Mesodermal cell (in vitro differentiated cells): Measurements from ENCODE around the gene MYOD1.

ENCODE experiments used
- H3K27ac ChIP-seq: 2 replicates; pipeline ENCODE4 v1.7.0; 2013; ENCODE audit warnings: mild to moderate bottlenecking, low read depth, low read length, moderate library complexity; ENCODE audit not compliant: severe bottlenecking
- H3K36me3 ChIP-seq: 2 replicates; pipeline ENCODE4 v1.7.1; 2013; ENCODE audit warnings: mild to moderate bottlenecking, low read length, moderate library complexity; ENCODE audit not compliant: control insufficient read depth, insufficient read depth
- H3K4me1 ChIP-seq: one replicate; pipeline ENCODE4 v1.7.1; 2013; ENCODE audit warnings: mild to moderate bottlenecking, low read length; ENCODE audit not compliant: insufficient read depth, control insufficient read depth, poor library complexity, severe bottlenecking
- H3K4me3 ChIP-seq: 2 replicates; pipeline ENCODE4 v1.7.0; 2013; ENCODE audit warnings: low read length, control low read depth, mild to moderate bottlenecking; ENCODE audit not compliant: insufficient read depth, poor library complexity, severe bottlenecking; ENCODE audit errors: extremely low read depth
- H3K9me3 ChIP-seq: 2 replicates; pipeline ENCODE4 v1.7.1; 2013; ENCODE audit warnings: mild to moderate bottlenecking, low read length, moderate library complexity; ENCODE audit not compliant: control insufficient read depth
- WGBS, 2 experiments: methylation state at CpG; one replicate each; pipeline ENCODE4 v1.1.5; 2013; ENCODE audit warnings: missing lambda C conversion rate in 2 of 2; ENCODE audit not compliant: insufficient coverage in 2 of 2; 5-methylcytosine and 5-hydroxymethylcytosine counted together

MYOD1 gene

DNA sequence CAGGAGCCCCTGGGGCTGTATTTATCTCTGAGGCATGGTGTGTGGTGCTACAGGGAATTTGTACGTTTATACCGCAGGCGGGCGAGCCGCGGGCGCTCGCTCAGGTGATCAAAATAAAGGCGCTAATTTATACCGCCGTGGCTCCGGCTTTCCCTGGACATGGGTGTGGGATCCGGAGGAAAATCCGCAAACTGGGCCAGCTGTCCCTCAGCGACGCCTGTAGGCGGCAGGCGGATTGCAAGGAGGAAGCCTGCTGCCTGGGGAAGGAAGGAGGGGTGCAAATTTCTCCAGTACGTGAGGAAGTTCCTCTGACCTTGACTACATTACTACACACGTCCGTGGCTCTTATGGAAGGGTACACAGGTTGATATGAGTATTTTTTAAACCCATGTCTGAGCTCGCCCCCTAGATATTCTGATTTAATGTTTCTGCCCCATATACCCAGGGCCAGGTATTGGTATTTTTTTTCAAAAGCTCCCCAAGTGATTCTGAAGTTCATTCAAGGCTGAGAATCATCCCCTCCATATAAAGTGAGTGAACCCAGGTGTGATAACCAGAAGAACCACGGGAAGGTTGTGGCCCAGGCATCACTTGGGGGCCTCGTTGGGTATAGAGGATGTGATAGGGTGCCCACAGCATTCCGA is 2.8 kb downstream of the MYOD1 start:
- Histone ChIP-seq H3K4me1 (peaks cover 4% of the 10 kb centered on the region), H3K27ac (no peak overlapping the region), H3K4me3 (no peak overlapping the region), H3K9me3 (no peaks in the 10 kb centered on the region), H3K36me3 (no peaks in the 10 kb centered on the region)
- WGBS, 2 experiments = 15 to 20% methylated on average over 14 to 17 of the region's 25 CpGs

DNA sequence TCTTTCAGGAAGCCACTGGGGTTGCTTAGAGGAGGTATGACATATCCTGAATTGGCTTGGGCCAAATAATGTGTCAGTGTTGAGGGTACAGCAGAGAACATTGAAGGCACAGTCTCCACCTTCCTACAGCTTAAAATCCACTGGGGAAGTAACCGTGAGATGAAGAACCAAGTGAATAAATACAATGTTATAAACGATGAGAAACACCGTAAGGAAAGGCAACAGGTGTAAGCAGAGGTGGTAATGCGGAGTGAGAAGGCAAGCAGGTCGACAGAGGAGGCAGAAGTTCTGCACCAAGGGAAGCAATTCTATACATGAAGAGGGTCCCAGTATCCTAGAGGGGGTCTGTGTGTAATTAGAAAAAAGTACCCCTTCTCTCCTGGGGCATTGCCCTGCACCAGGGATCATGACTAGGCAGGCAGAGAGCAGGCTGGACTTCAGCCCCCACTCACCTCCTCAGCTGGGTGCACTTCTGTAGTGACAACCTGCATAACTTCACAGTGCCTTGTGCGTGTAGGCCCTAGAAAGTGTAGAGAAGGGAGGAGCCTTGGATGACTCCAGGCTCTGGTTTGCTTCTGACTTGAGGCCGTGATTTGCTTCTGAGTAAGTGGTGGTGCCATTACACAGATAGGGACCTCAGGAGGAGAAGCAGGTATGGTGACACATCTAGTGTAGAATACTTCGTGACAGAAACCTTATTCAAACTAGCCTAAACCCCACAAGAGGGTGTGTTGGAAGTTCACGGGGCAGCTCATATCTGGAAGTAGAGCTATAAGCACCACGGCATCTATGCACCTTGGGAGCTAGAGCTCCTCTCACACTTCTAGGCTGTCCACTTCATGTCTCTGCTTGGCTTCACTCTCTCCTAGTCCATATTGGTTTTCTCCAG is 4.9 kb downstream of the MYOD1 start:
- no peak overlapping the region for H3K4me3 ChIP-seq
- H3K9me3 ChIP-seq = no peaks in the 10 kb centered on the region
- no peaks in the 10 kb centered on the region for H3K36me3 ChIP-seq
- no peak overlapping the region for H3K27ac ChIP-seq
- peaks cover 4% of the 10 kb centered on the region for H3K4me1 ChIP-seq
- WGBS, 2 experiments = 76 to 83% methylated on average over 7 to 10 of the region's 10 CpGs

DNA sequence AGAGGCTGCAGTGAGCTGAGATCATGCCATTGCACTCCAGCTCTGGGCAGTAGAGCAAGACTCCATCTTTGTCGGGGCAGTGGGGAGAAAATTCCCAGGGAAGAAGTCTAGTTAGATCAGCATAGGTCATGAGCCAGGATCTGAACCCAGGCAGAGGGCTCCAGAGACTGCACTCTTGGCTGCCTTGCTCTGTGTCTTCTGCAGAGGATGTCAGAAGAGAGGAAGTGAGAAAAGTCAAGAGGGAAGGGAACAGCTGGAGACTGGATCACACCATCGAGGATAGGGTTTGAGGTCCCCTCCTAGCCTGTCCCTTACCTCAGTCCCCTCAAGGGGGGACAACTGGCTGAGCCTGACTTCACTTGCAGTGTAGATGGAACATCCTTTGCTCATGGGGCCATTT is 5.8 kb downstream of the MYOD1 start:
- WGBS, 2 experiments = 67 to 69% methylated on average over 2 of the region's 2 CpGs
- Histone ChIP-seq H3K27ac (no peak overlapping the region), H3K4me1 (peaks cover 4% of the 10 kb centered on the region), H3K4me3 (no peak overlapping the region), H3K9me3 (no peaks in the 10 kb centered on the region), H3K36me3 (no peaks in the 10 kb centered on the region)

DNA sequence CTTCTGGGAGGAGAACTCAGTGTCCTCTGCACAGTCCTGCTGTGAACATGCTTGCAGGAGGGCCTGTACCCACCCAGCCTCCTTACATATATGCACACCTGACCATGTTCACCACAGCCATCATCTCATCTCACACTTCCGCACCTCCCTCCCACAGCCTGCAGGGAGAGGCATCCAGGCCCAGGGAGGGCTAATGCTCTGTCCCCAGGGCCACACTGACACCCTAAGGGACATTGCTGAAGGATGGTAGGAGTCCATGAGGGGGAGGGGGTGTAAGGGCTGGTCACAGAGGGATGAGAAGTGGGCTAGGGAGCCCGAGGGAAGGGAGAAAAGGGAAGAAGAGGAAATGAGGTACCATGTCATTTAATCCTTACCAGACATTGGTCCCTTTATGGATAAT is 10.8 kb downstream of the MYOD1 start:
- no peaks in the 10 kb centered on the region for H3K9me3 ChIP-seq
- no peaks in the 10 kb centered on the region for H3K4me1 ChIP-seq
- 83% methylated on average over 1 of the region's 2 CpGs; no CpG with 5 or more reads in 1 of the 2 experiments for WGBS, 2 experiments
- H3K27ac ChIP-seq = no peak overlapping the region
- no peaks in the 10 kb centered on the region for H3K36me3 ChIP-seq
- H3K4me3 ChIP-seq = no peak overlapping the region

DNA sequence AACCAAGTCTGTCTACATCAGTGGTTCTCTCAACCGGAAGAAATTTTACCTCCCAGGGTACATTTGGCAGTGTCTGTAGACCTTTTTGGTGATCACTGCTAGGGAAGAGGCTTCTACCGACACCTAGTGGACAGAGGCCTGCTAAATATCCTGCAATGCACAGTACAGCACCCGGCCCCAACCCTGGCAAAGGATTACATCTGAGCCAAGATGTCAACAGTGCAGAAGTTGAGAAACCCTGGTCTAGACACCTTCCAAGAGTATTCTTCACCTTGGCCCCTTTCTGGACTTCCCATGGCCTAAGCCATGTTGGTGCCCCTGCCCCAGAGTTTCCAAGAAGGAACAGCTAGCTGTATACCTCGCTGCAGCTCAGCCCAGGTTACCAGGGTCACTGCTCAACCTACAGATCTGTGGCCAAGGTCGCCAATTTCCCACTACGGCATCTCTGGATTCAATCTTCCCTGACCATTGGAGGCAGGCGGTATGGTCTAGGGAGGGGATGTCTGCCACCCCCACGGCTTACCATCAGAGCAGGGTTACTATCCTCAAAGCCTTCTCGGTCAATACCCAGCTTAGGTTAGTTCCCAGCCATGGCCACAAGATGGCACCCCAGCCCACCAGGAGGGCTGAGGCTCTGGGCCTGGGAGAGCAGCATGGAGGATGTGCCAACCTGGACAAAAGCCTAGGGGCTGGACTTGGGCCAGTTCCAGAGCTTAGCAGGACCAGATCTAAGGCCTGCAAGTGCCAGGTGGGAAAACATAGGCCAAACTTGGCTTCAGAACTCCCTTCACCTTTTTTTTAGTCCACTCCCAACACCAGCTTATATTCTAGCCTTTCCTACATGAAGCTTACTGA is 11.5 kb downstream of the MYOD1 start:
- WGBS, 2 experiments = 10 to 26% methylated on average over 8 to 9 of the region's 9 CpGs
- Histone ChIP-seq H3K36me3 (no peaks in the 10 kb centered on the region), H3K27ac (no peak overlapping the region), H3K9me3 (no peaks in the 10 kb centered on the region), H3K4me1 (no peaks in the 10 kb centered on the region), H3K4me3 (no peak overlapping the region)

DNA sequence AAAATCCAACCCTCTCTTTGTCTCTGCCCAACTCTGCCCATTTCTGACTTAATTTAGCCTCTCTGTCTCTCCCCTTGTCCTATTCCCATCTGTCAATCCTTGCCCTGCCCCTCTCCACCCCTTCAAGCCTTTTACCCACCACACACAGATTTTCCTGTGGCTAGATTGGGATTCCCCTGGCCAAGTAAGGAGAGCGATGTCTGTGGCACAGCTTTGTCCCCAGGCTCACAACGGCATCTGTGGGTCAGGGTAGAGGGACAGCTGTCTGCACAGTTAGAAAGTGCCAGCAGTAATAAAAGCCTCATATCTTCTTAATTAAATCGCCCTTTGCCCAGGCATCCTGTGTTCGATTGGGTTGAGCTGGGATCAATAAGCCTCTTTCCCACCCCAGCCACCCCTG is 13.9 kb downstream of the MYOD1 start:
- H3K4me1 ChIP-seq = no peaks in the 10 kb centered on the region
- no peaks in the 10 kb centered on the region for H3K36me3 ChIP-seq
- H3K9me3 ChIP-seq = no peaks in the 10 kb centered on the region
- WGBS, 2 experiments = 94 to 100% methylated on average over 2 to 3 of the region's 4 CpGs
- H3K27ac ChIP-seq = no peak overlapping the region
- no peak overlapping the region for H3K4me3 ChIP-seq

DNA sequence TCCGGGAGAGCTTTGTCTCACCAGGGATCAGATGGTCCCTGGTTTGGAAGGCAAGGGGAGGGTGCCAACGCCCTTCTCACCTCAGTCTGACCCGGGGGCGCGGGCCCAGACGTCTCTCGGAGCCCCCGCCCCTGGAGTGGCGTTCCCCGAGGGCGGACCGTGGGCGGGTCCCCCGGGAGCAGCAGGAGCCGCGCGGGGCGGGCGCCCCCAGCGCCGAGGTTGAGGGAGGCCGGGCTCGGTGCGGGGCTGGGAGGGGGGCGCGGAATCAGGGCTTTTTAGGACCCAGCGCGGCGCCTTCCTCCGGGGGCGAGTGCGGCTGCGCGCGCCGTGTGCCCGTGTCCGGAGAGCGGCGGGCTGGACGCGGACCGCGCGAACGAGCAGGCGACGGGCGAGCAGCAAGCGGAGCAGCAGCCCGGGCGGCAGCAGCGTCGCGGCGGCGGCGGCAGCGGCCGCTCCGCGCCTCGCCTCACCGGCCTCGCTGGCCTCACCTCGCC is 15.1 kb downstream of the MYOD1 start, which contains the start of gene KCNC1:
Gene KCNC1, plus strand, starts transcription at position 364 of the 494 bp plus-strand sequence. CDS start 1,222 bp downstream, outside the sequence.
- Histone ChIP-seq H3K4me3 (peak within 1 kb of the TSS; percentile 34), H3K27ac (no peak within 1 kb of the TSS), H3K9me3 (no peaks in the 10 kb centered on the region), H3K4me1 (peaks cover 4% of the 10 kb centered on the region), H3K36me3 (no peaks in the 10 kb centered on the region)
- WGBS, 2 experiments = 0 to 1% methylated on average over 23 to 42 of the region's 66 CpGs

DNA sequence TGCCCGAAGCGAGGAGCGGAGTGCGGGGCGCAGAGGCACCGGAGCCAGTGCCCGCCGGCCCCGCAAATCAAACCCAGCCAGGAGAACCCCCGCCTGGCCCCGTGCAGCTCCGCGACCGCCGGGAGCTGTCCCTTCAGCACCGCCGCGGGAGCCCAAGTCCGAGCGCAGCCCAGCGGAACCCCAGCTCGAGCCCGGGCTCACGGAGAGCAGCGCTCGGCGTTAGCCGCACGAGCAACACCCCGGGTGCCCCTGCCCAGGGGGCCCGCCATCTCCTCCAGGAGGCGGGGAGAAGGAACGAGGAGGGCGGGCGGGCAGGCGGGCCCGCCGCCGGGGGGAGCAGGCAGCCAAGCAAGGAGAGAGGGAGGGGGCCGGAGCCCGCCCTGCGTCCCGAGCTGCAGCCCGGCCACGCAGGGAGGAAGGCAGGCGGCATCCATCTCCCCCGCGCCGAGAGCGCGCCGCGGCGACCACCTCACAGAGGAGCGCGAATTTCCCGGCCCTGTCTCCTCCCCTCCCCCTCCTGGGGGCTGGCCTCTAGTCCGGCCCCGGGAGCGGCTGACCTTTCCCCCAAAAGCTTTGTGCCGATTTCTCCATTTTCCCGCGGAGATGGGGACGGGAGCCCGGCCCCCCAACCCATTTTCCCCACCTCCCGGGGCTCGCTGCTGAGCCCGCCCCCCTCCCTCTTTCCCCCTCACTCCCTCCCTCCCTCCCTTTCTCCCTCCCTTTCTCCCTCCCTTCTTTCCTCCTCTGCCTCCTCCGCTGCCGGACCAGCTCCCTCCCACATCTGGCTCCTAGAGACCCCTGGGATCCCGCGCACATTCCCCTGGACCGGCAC is 15.8 kb downstream of the MYOD1 start:
- Histone ChIP-seq H3K27ac (no peak overlapping the region), H3K9me3 (no peaks in the 10 kb centered on the region), H3K4me1 (peaks cover 4% of the 10 kb centered on the region), H3K36me3 (no peaks in the 10 kb centered on the region), H3K4me3 (peak overlapping the region; percentile 34)
- WGBS, 2 experiments = 1 to 2% methylated on average over 35 to 52 of the region's 73 CpGs

DNA sequence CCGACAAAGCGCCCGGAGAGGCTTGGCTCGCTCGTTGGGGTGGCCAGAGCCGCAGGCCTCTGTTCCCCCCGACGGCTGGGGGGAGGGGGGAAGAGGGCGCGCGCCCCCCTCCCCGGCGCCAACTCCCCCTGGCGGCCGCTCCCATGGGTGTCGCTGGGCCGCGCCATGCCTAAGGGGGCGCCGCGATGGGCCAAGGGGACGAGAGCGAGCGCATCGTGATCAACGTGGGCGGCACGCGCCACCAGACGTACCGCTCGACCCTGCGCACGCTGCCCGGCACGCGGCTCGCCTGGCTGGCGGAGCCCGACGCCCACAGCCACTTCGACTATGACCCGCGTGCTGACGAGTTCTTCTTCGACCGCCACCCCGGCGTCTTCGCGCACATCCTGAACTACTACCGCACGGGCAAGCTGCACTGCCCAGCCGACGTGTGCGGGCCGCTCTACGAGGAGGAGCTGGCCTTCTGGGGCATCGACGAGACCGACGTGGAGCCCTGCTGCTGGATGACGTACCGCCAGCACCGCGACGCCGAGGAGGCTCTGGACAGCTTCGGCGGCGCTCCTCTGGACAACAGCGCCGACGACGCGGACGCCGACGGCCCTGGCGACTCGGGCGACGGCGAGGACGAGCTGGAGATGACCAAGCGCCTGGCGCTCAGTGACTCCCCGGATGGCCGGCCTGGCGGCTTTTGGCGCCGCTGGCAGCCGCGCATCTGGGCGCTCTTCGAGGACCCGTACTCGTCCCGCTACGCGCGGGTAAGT is 16.6 kb downstream of the MYOD1 start:
- Histone ChIP-seq H3K9me3 (no peaks in the 10 kb centered on the region), H3K4me1 (peaks cover 4% of the 10 kb centered on the region), H3K4me3 (peak overlapping the region; percentile 34), H3K27ac (no peak overlapping the region), H3K36me3 (no peaks in the 10 kb centered on the region)
- WGBS, 2 experiments = 36 to 40% methylated on average over 72 to 99 of the region's 102 CpGs
